ENCODE measurements around the gene ATP6AP2.

GRCh38 chrX:40563784-40564183 is 17.0 kb upstream of the ATP6AP2 start:
- TF ChIP-seq, protein P1, sequence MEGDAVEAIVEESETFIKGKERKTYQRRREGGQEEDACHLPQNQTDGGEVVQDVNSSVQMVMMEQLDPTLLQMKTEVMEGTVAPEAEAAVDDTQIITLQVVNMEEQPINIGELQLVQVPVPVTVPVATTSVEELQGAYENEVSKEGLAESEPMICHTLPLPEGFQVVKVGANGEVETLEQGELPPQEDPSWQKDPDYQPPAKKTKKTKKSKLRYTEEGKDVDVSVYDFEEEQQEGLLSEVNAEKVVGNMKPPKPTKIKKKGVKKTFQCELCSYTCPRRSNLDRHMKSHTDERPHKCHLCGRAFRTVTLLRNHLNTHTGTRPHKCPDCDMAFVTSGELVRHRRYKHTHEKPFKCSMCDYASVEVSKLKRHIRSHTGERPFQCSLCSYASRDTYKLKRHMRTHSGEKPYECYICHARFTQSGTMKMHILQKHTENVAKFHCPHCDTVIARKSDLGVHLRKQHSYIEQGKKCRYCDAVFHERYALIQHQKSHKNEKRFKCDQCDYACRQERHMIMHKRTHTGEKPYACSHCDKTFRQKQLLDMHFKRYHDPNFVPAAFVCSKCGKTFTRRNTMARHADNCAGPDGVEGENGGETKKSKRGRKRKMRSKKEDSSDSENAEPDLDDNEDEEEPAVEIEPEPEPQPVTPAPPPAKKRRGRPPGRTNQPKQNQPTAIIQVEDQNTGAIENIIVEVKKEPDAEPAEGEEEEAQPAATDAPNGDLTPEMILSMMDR (IDR thresholded peaks at IDR 0.05; ENCODE audit: low read length) = no peak
- TF ChIP-seq EZH2 (optimal IDR thresholded peaks at IDR 0.05; ENCODE audit: low read depth, low read length) = no peak

Measured in MM.1S (cell line).